HG02678 (cell line): ENCODE measurements around the gene LDLRAD2.

ENCODE experiments used
- ATAC-seq: cut with Tn5 transposase; IDR thresholded peaks from one replicate; pipeline ENCODE4 v1.9.1; 2021; ENCODE audit warnings: mild to moderate bottlenecking, moderate library complexity; ENCODE audit not compliant: unreplicated experiment

LDLRAD2 gene

GRCh38 chr1:21840981-21841380 is 28.9 kb downstream of the LDLRAD2 start:
- ATAC-seq, result no peak

DNA sequence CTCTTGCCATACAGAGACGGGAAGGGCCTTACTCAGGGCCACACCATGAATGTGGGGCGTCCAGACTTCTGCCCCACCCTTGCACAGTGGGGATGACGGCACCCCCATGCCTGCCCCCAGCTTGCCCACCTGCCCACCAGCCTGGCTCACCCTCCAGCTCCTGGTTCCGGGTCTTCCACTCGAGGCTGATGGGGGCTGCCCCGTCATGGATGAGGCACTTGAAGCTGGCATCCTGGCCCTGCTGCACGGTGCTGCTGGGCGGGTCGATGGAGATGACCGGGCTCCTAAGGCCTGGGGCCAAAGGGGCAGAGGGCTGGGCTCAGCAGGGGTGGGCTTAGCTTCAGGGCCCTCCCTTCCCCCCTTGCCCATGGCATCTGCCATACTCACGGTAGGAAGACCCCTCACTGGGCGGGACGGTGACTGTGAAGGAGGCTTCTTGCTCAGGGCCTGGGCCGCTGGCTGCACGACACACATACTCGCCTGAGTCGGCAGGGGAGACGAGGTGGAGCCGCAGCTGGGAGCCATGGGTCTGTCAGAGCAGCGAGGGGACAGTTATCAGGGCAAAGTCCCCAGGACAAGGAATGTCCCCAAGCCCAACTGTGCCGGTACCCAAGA is 29.9 kb downstream of the LDLRAD2 start:
- ATAC-seq, result no peak

DNA sequence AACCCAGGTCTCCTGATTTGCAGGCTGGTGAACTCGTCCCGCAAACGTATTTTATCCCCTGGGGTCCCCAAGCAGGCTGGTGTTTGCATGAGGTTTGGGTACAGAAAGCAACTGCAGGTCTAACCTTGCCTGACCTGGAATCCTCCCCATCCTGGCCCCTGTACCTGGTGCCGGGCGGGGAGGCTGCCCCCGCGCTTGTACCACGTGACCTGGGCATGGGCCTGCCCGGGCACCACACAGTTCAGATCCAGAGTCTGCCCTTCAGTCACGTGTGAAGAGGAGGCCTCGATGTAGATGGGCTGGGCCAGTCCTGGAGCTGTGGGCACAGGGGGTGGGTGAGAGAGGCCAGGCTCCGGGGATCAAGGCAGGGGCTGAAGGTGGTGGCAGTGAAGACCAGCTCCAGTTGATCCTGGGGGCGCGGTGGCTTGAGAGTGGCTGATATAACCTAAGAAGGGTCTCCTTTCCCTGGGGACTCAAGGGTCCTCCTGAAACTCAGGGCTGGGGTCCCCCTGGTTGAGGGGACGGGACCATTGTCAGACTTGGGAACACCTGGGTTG is 30.6 kb downstream of the LDLRAD2 start:
- no peak for ATAC-seq

GRCh38 chr1:21843208-21843607 is 31.1 kb downstream of the LDLRAD2 start:
- ATAC-seq, result no peak

DNA sequence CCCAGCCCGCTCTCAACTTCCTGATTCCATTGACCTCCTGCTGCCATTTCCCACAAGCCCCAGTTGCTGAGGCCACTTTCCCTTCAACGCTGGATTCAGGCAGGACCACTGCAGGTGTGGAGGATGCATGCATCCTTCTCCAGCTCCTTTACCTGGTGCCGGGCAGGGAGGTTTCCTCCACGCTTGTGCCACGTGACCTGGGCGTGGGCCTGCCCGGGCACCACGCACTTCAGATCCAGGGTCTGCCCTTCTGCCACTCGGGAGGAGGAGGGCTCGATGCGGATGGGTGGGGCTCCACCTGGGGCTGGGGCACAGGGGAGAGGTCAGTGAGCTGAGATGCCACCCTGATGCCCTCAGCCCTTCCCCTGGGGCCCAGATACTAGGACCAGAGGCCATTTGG is 31.9 kb downstream of the LDLRAD2 start:
- no peak for ATAC-seq

DNA sequence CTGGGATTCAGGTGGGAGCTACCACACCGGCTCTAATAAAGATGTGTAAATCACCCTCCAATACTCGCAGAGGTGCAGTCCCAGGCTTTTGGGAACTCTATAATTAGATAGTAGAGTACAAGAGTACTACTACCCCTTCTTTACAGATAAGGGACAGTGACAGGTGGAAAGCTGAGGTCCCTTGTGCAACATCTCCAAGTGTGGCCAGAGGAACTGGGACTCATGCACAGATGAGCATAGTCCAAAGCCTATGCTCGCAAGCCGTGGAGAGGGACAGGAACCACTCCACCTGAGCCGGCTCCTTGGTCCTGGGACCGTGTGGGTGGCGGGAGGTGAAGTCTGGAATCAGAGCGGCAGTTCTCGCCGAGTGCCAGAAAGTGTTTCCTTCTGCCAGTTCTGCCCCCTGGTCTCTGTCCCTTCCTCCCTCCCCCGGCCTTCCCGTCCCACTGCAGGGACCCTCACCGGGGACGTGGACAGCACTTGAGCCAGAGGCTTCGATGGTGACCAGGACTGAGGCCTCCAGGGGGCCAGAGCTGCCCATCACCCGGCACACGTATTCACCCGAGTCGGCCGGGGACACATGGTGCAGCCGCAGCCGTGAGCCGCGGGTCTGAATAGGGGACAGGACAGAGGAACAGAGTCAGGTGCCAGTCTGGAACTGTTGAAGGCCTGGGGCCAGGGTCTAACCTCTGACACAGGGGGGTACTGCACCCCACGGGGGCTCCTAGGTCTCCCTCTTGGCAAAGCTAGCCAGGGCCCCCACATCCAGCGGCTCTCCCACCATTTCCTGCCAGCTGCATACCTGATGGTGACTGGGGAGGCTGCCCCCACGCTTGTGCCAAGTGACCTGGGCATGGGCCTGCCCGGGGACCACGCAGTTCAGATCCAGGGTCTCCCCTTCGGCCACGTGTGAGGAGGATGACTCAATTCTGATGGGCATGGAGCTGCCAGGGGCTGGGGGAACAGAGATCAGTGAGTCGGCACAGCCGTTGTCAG is 33.9 kb downstream of the LDLRAD2 start:
- no peak for ATAC-seq

- no peak for ATAC-seq
These were observed 35.4 kb downstream of the LDLRAD2 start for GRCh38 chr1:21847223-21848205.

GRCh38 chr1:21848524-21849174 is 36.6 kb downstream of the LDLRAD2 start:
- no peak for ATAC-seq

DNA sequence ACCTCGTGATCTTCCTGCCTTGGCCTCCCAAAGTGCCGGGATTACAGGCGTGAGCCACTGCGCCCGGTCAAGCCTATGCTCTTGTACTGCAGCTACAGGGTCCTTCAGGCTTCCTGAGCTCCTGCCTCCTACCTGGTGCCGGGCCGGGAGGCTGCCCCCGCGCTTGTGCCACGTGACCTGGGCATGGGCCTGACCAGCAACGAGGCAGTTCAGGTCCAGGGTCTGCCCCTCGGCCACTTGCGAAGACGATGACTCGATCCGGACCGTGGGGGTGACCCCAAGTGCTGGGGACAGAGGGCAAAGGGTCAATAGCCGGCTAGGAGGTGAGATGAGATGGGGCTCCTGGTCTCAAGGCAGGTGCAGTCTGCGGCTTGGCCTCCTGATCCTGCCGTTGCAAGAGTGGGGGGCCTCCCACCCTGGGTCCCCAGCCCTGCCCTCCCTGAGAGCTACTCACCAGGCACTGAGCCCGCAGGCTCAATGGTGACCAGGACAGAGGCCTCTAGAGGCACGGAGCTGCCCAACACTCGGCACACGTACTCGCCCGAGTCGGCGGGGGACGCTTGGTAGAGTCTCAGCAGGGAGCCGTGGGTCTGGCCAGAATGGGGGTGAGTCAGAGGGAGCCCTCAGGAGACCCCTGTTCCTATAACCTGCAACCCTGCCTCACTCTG is 38.0 kb downstream of the LDLRAD2 start:
- ATAC-seq, result no peak

DNA sequence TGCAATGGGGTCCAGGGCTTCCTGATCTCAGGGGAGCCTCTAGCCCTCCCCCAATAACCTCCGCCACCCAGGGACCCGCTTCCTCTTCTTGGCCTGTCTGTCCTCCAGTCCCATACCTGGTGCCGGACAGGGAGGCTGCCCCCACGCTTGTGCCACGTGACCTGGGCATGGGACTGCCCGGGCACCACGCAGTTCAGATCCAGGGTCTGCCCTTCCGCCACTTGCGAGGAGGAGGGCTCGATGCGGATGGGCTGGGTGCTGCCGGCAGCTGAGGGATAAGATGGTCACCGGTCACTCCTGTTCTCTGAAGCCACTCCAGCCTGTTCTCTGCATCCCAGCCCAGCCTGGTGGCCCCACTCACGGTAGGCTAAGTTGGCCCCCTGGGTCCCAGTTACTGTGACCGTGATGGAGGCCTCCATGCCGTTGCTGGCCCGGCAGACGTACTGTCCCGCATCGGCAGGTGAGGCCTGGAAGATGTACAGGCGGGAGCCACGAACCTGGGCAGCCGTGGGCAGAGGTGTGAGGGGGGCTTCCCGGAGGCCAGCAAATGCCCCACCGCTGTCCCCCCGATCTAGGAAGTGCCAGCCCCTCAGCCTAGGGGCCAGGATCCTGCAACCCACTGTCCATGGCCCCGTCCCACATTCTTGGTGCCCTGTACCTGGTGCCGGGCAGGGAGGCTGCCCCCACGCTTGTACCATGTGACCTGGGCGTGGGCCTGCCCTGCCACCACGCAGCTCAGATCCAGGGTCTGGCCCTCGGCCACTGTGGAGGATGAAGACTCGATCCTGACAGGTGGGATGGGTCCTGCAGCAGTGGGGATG is 39.6 kb downstream of the LDLRAD2 start:
- no peak for ATAC-seq

- ATAC-seq, result peak; percentile 42
These were observed 40.4 kb downstream of the LDLRAD2 start for GRCh38 chr1:21852282-21853130.

GRCh38 chr1:21853131-21853427 is 41.0 kb downstream of the LDLRAD2 start:
- ATAC-seq, result no peak

DNA sequence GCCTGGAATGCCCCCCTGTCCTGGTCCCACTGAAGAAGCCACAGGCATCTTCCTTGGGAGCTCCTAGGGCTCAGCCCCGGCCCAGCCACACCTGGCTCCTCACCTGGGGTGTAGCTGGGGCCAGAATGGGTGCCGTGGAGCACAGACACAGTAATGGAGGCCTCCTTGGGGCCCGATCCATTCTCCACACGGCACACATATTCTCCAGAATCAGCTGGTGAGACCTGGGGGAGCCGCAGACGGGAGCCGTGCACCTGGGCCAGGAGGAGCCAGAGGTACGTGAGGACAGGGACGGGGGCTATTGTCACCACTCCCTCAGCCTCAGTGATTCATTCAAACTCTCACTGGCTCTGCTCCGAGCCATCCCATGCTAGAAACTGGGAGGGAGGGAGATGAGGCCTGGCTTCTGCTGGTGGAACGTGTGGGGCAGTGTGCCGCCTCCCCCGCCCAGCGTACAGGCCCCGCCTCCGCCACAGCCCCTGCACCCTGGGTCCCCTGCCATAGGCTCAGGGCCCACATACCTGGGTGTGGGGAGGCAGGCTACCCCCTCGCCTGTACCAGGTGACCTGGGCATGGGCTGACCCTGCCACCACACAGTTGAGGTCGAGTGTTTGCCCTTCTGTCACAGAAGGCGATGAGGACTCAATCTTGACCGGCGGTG is 42.2 kb downstream of the LDLRAD2 start:
- no peak for ATAC-seq

DNA sequence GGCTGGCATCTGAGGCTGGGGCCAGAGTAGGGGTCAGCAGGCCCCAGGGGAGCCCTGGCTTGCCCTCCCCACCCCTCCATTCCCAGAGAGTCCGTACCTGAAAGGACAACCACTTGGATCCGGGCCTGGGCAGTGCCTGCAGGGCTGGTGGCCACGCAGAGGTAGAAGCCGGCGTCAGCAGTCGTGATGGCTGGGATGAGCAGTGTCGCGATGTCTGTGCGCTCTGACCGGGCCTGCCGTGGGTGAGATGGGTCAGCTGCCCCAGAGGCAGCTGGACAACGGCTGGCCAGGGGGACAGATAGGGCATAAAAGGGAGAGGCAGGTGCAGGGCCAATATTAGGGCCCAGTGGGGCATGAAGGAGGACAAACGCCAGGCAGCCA is 42.7 kb downstream of the LDLRAD2 start:
- no peak for ATAC-seq

GRCh38 chr1:21855257-21856096 is 43.4 kb downstream of the LDLRAD2 start:
- no peak for ATAC-seq

DNA sequence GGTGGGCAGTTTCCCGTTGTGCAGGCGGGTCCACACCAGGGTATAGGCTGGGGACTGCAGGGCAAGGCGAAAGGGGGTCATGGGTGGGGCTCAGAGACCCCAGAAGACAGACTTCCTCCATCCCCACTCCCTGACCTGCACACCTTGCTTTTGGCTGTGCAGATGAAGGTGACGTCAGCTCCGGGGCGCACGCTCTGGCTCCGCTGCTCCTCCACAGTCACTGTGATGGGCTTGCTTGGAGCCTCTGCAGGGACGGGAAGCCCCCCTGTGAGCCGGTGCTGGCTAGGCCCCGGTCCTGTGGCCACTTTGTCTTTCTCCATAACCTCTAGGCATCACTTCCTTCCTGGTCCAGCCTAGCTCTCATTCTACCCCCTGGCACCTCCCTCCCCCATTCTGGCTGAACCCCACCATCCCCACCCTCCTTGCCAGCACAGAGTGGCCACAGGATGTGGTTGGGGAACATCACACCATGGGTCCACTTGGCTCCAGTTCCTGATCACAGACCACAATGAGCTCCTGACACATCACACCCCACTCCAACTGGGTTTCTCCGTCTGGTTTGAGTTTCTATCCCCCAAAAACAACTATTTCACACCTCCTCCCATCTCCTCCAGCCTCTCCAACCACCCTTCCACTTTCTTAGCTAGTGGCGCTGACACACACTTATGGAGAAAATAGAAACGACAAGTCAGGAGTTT is 45.2 kb downstream of the LDLRAD2 start:
- ATAC-seq, result no peak
